Esophagus squamous epithelium (tissue), 4 donors: ENCODE data around the gene TEFM.
A peak's percentile ranks its signal among the peaks of the same experiment; 100 is the strongest.

ENCODE experiments used
- CTCF ChIP-seq, 6 experiments: fragments of 450-650 bp in 4 of 6; fragments of 200-600 bp in 2 of 6; sonication (generic) in 2 of 6; IDR thresholded peaks; one replicate each; pipeline ENCODE4 v1.5.1; 2016 to 2019; ENCODE audit warnings: antibody characterized with exemption in 6 of 6, mild to moderate bottlenecking in 4 of 6, moderate library complexity in 4 of 6
- POLR2A ChIP-seq, 4 donors: fragments of 450-650 bp; IDR thresholded peaks; one replicate each; pipeline ENCODE4 v1.6.1; 2017; ENCODE audit warnings: antibody characterized with exemption in 4 of 4, mild to moderate bottlenecking in 4 of 4, moderate library complexity in 3 of 4

- no peak for TF ChIP-seq POLR2A (IDR thresholded peaks at IDR 0.05)
- peak in 1 of 6 experiments; percentile 5 for TF ChIP-seq CTCF (IDR thresholded peaks at IDR 0.05)
These were observed 14.2 kb upstream of the TEFM start for GRCh38 chr17:30920282-30920681.
